HCEC 1CT (cell line): ENCODE data around the gene SH3TC2.

ENCODE experiments used
- DNase-seq: peaks from one replicate; pipeline ENCODE4 v3.0.0-alpha.2; 2017

SH3TC2 gene

GRCh38 chr5:148967783-148968182 lies 95.1 kb downstream of the SH3TC2 start:
- no peak for DNase-seq

GRCh38 chr5:148966938-148967337 lies 95.9 kb downstream of the SH3TC2 start:
- no peak for DNase-seq

GRCh38 chr5:148966348-148966747 lies 96.5 kb downstream of the SH3TC2 start:
- DNase-seq: no peak

GRCh38 chr5:148965511-148966265 lies 97.2 kb downstream of the SH3TC2 start:
- peak; percentile 95 for DNase-seq

GRCh38 chr5:148963664-148964063 lies 99.2 kb downstream of the SH3TC2 start:
- no peak for DNase-seq

GRCh38 chr5:148962761-148963324 lies 100.0 kb downstream of the SH3TC2 start:
- no peak for DNase-seq

GRCh38 chr5:148962200-148962550 lies 100.7 kb downstream of the SH3TC2 start:
- no peak for DNase-seq

GRCh38 chr5:148961261-148962199 lies 101.3 kb downstream of the SH3TC2 start:
- DNase-seq: peak; percentile 39

- no peak for DNase-seq
Measured at GRCh38 chr5:148960070-148960769, 102.6 kb downstream of the SH3TC2 start.

- peak; percentile 30 for DNase-seq
Measured at GRCh38 chr5:148957591-148958202, 105.2 kb downstream of the SH3TC2 start.

- no peak for DNase-seq
Measured at GRCh38 chr5:148956477-148957385, 106.1 kb downstream of the SH3TC2 start.
